GM12801 (cell line): ENCODE results near the gene TAF1B.

Source experiments
- CTCF ChIP-seq: IDR thresholded peaks from one replicate; pipeline ENCODE4 v1.5.1; 2011; ENCODE audit warnings: control low read depth; ENCODE audit not compliant: insufficient read length; ENCODE audit errors: extremely low read depth

The TAF1B gene

GRCh38 chr2:9852881-9853280 lies 9.6 kb downstream of the TAF1B start:
- TF ChIP-seq CTCF: no peak

- TF ChIP-seq CTCF: no peak
Measured at GRCh38 chr2:9857814-9858729, 14.8 kb downstream of the TAF1B start.

- TF ChIP-seq CTCF: no peak
Measured at GRCh38 chr2:9858730-9859068, 15.4 kb downstream of the TAF1B start.

GRCh38 chr2:9867881-9868280 lies 24.6 kb downstream of the TAF1B start:
- no peak for TF ChIP-seq CTCF

GRCh38 chr2:9873337-9873736 lies 30.1 kb downstream of the TAF1B start:
- no peak for TF ChIP-seq CTCF

- no peak for TF ChIP-seq CTCF
Measured at GRCh38 chr2:9877026-9877425, 33.8 kb downstream of the TAF1B start.

- no peak for TF ChIP-seq CTCF
Measured at GRCh38 chr2:9877726-9878125, 34.5 kb downstream of the TAF1B start.
